HG02870 (cell line): ENCODE data around the gene RAB11FIP4.
A peak's percentile ranks its signal among the peaks of the same experiment; 100 is the strongest.

Source experiments
- ATAC-seq: cut with Tn5 transposase; IDR thresholded peaks from one replicate; pipeline ENCODE4 v1.9.1; 2021; ENCODE audit warnings: mild to moderate bottlenecking, moderate library complexity; ENCODE audit not compliant: unreplicated experiment

Gene RAB11FIP4

DNA sequence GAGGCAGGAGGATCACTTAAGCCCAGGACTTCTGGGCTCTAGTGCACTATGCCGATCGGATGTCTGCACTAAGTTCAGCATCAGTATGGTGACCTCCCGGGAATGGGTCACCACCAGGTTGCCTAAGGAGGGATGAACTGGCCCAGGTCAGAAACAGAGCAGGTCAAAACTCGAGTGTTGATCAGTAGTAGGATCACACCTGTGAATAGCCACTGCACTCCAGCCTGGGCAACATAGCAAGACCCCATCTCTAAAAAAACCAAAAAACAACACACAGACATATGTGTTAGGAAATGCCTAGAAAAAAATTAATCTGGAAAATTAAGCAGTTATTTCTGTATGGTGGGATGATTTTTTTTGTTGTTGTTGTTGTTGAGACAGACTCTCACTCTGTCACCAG, 127.0 kb downstream of the RAB11FIP4 start:
- no peak for ATAC-seq

DNA sequence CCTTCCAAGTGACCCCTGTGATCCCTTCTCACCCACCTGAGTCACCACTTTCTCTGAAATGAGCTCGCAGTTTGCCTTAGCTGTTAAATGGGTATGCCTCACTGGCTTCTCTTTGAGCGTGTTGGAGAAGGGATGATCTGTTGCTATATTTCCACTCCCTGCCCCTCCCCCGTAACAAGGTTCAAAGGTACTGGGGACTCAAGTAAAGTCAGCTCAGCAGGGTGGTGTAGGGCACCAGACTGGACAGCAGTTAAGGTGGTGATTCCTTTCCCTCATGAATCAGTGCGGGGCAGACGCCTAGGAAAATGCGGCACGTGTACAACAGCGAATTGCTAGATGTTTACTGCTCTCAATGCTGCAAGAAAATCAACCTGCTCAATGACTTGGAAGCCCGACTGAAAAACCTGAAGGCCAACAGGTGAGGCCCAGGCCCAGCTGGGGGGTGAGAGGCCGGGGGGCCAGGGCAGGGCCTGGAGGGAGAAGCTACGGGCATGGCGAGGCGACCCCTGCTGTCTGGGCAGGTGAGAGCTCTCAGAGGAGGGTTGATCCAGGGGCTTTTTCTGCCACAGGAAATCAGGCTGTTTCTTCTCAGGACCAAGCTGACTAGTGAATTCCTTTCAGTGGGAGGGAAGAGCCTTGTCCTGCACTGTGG, 130.3 kb downstream of the RAB11FIP4 start:
- ATAC-seq, result no peak

GRCh38 chr17:31522284-31522931, 130.9 kb downstream of the RAB11FIP4 start:
- ATAC-seq, result no peak

DNA sequence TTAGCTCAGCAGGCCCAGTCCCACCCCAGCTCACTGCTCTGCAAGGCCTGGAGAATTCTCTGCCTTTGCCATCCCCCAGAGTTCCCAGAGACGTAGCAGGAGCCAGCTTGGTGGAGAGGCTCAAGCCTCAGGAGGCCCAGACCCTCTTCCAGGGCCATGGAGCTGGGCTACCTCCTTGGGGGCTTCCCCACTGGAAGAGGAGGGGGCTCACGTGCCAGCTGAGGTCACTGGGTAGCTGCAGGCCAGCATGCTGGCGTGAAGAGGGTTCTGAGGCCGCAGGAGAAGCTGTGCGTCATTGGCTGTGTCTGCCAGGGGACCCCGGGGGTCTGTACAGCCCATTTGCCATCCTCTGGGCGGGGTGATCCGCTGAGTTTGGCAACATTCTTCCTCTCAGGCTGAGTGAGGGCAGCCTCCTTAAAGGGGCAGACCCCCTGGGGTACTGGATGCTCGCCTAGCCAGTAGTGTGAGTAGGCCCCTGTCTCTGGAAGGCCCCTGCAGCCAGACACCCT, 131.6 kb downstream of the RAB11FIP4 start:
- ATAC-seq, result no peak

DNA sequence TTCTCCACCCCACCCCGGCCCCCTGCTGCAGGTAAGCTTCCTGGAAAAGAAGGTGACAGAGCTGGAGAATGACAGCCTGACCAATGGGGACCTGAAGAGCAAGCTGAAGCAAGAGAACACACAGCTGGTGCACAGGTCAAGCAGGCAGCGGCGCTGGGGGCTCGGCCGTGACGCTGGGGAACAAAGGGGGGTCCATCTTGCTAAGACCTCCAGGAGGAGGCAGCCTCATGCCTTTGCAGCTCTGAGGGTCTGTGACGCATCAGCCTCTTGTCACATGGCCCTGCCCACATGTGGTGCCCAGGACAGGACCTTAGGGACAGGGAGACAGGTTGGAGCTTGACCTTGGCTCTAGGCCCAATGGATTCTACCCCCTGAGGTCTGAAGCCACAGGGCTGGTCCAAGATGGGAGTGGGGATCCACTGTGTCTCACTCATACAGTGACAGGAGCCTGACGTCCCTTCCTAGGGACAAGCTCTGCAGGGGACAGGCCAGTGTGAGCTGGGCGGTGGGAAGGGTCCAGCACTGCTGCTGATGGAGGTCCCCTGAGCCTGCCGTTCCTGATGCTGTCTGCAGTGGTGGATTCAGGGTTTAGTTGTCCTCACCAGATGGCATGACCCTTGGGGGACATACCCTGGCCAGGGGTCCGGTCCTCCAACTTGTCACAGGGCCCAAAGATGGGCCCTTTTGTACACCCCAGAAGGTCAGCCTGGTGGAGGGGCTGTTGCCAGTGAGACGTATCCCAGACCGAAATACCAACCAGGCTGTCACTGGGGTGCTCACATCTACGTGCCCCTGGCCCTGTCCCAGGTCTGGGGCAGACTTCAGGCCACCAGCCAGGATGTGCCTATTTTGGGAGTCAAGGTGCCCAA, 132.6 kb downstream of the RAB11FIP4 start:
- no peak for ATAC-seq

GRCh38 chr17:31524926-31525800, 133.7 kb downstream of the RAB11FIP4 start:
- ATAC-seq, result no peak

DNA sequence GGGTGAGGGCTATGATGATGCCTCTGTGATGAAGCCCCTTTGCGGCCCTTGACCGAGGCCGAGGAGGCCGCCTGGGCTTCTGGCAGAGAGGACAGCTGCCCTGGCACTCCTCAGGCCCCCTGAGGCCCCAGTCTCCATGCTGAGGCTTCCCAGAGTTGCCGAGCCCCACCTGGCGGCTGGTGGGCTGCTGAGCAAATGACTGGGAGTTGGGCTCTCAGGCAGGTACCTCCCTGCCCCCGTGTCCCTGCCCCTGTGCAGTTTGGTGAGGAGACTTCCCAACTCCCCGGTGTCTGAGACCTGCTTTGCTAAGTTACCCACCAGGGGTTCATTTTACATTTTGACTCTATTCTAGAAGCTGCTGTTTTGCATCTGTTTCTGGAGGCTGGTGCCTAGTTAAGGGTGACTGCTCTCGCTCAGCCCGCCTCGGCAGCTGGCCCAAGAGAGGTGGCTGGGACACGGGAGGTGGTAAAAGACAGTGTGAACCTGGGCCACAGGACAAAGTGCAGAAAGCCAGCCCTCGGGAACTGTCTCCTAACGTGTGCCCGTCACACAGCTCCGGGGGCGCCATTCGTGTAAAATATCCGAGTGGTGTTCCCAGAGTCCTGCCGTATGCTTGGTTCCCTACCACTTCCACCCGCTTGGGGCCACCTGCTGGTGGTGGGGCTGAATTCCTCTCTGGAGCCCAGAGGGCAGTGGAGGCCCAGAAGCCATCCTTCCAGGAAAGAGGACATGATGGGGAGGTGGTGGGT, 134.5 kb downstream of the RAB11FIP4 start:
- no peak for ATAC-seq

DNA sequence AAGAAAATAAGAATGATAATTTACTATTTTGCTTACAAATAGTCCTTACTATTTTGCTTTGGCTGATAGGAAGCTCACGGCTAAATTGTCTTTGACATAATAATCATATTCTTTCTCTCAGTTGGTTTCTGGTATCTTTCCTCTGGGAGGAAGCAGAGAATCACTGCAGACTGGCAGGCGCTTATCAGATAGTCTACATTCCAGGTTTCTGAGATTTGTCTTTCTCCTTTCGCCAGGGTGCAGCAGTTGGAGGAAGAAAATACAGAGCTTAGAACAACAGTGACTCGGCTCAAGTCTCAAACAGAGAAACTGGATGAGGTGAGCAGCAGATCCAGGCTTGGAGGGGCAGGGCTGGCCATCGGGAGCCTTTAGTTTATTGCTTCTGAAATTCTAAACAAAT, 136.1 kb downstream of the RAB11FIP4 start:
- ATAC-seq, result no peak

DNA sequence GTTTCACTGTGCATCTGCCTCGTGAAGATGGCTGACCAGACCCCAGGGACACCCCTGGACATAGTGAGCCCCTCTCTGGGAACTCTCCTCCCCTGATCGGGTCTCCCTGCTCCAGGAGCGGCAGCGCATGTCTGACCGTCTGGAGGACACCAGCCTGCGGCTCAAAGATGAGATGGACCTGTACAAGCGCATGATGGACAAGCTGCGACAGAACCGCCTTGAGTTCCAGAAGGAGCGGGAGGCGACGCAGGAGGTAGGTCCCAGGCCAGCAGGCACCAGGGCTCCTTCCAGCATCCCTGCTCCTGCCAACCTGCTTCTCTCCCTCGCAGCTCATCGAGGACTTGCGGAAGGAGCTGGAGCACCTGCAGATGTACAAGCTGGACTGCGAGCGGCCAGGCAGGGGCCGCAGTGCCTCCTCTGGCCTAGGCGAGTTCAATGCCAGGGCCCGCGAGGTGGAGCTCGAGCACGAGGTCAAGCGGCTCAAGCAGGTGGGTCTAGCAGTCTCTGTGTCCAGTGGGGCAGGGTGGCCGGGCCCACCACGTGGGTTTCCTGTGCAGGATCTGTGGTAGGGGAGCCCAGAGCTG, 136.9 kb downstream of the RAB11FIP4 start:
- no peak for ATAC-seq

DNA sequence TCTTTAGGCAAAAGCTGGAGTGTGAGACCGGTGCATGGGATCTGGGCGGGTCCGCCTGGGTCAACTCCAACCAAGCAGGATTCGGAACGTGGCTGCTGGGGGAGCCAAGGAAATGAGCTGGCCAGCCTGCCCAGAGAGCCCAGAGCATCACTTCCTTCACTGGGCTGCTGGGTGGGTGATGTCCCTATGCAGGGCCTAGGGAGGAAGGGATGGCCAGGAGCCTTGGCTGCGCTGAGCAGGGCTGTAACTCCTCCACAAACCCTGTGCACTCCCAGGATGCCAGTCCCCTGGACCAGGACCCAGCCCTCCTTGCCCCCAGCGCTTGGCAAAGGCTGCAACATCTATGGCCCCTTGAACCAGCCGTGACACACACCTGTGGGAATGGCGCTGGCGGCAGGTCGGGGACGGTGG, 138.4 kb downstream of the RAB11FIP4 start:
- ATAC-seq, result no peak

- ATAC-seq, result no peak
Observed at GRCh38 chr17:31530391-31530985, 139.0 kb downstream of the RAB11FIP4 start.

DNA sequence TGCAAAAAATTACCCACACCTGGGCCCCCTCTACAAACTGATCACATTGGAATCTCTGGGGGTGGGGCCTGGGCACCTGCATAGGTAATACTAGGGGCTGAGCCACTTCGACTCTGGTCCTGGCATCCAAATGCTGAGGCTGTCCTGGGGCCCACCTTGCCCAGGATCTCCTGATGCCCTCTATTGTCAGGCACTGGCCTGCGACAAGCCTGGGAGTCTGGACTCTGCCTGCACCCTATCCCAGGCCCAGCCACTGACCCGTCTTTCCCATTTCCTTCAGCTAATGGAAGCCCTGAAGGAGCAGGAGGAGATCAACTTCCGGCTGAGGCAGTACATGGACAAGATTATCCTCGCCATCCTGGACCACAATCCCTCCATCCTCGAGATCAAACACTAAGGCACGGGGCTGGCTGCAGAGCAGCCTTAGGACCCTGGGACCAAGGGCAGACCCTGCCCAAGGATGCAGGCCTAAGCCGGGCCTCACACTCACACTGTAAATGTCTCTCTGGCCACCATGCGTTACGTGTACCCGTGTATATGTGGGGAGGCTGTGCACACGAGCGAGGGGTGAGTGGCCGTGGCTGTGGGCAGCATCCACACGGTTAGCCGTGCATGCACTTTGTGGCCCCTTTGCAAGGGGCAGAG, 140.0 kb downstream of the RAB11FIP4 start:
- ATAC-seq, result no peak

GRCh38 chr17:31532081-31532480, 140.6 kb downstream of the RAB11FIP4 start:
- no peak for ATAC-seq

DNA sequence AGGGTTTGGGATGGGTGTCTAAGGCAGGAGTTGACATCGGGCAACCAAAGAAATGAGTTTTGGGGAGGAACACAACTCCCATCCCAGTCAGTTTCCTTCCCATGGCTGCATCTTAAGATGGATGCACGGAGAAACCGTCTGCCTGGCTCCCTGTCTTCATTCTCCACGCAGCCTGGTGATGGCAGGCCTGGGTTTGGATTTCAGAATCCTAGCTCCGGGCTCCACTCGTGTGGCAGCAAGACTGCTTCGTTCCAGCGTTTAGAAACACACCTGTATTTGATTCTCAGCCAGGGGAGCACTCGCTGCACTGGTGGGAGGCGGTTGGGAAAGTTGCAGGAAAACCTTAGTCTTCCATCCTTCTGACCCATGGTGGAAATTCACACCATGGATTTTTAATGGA, 141.1 kb downstream of the RAB11FIP4 start:
- ATAC-seq, result no peak

GRCh38 chr17:31533546-31534155, 142.2 kb downstream of the RAB11FIP4 start:
- no peak for ATAC-seq

DNA sequence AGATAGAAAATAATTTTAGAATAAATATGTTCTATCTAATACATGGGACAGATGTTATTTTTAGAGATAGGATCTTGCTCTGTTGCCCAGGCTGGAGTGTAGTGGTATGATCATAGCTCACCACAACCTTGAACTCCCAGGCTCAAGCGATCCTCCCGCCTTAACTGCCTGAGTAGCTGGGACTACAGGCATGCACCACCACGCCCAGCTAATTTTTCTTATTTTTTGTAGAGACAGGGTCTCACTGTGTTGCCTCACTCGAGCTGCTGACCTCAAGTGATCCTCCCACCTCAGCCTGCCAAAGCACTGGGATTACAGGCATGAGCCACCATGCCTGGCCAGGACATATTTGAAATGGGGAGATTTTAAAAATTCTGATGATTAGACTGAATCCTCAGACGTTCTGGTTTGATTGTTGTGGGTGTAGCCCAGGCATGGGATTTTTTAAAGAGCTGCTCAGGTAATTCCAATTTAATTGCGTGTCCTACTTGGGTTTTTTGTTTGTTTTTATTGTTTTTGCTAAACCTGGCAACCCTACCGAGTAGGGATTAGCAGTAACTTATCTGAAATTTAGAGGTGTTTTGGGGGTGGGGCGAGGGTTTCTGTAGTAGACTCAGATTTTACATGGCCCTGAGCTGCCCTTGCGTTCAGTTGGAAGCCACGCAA, 142.9 kb downstream of the RAB11FIP4 start:
- ATAC-seq, result no peak

DNA sequence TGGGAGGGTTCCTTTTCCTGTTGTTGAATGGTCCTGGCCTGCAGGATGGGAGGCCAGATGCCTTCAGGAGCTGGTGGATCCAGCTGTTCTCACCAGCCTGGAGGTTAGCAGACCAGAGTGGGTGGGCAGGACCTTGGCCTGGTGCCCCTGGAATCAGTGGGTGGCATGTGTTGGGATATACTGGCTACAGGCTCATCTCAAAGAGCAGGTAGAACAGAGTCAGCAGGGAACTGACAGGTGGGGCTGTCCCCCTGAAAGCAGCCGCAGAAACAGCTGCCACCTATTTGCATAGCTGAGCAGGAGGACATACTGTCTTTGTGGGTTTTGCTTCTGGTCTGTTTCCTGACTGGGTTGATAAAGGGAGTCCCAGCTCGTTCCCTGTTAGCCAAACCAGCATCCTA, 144.1 kb downstream of the RAB11FIP4 start:
- ATAC-seq, result peak; percentile 84

DNA sequence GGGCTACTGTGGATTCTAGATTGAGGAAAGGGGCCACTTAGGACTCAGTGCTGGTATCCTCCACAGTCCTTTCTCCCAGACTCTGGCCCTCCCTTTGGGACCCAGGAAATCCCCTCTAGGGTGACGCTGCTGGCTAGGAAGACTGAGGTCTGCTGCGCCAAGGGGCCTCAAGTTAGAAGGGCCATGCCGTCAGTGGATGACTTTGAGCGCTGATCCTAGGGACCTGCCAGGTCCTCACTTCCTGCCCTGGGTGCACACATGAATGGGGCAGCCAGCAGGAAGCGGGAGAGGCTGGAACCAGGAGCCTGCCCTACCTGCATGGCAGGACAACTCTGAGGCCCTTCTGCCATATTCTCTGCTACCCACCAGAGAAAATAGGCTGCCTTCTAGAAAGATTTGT, 145.0 kb downstream of the RAB11FIP4 start:
- no peak for ATAC-seq
